Neural progenitor cell (in vitro differentiated cells): ENCODE results near the gene ALDH3B1.

Experiments used
- CTCF ChIP-seq: fragments of 200-600 bp; sonication (generic); IDR thresholded peaks from 2 replicates; pipeline ENCODE4 v1.5.1; 2017; ENCODE audit warnings: antibody characterized with exemption, mild to moderate bottlenecking
- EZH2 ChIP-seq: fragments of 200-600 bp; sonication (generic); IDR thresholded peaks from 2 replicates; pipeline ENCODE4 v1.6.1; 2017; ENCODE audit warnings: antibody characterized with exemption, mild to moderate bottlenecking, moderate library complexity
- EZH2phosphoT487 ChIP-seq: fragments of 200-600 bp; sonication (generic); IDR thresholded peaks from 2 replicates; pipeline ENCODE4 v1.6.1; 2017; ENCODE audit warnings: antibody characterized with exemption

GRCh38 chr11:68071281-68072048 is 61.3 kb downstream of the ALDH3B1 start:
- no peak for TF ChIP-seq CTCF
- TF ChIP-seq EZH2phosphoT487 = no peak
- no peak for TF ChIP-seq EZH2
